ENCODE measurements around the gene KCNMB4. TPM values are rescaled to one million over a fixed set of nuclear protein-coding genes. Genes with fewer than 3 reads are reported as not detected.

KCNMB4 gene
- total RNA-seq, 4 donors from 2014 or later, result 0.18 to 1.2 (median 0.93) TPM

DNA sequence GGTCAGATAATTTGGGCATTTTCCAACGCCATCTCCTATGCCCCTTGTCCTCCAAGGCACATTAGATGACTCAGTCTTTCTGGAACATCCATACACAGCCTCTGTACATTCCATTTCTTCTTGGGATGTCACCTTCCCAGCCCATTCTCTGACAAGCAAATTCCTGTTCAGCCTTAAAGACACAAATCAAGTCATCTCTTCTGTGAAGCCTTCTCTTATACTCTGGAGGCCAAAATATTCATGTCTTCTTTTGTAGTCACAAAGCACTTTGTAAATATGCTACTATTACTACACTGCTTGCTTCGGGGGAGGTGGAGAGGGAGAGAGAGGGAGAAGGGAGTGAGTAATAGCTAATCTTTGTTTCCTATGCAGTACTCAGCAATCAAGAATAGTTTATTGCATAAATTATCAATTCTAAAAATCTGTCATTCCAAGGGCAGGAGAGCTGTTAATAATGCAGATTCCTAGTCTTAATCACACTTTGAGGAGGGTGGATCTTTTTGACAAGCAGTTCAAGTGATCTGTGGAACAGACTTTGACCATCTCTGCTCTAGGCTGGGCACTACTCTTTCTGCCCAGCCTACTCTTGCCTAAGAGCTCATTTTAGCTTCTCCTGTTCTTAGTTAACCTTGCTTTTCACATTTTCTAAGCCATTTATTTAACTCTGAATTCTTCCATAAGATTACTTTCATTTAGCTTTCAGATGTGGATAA, 27.9 kb downstream of the KCNMB4 start:
- TF ChIP-seq, protein P1, sequence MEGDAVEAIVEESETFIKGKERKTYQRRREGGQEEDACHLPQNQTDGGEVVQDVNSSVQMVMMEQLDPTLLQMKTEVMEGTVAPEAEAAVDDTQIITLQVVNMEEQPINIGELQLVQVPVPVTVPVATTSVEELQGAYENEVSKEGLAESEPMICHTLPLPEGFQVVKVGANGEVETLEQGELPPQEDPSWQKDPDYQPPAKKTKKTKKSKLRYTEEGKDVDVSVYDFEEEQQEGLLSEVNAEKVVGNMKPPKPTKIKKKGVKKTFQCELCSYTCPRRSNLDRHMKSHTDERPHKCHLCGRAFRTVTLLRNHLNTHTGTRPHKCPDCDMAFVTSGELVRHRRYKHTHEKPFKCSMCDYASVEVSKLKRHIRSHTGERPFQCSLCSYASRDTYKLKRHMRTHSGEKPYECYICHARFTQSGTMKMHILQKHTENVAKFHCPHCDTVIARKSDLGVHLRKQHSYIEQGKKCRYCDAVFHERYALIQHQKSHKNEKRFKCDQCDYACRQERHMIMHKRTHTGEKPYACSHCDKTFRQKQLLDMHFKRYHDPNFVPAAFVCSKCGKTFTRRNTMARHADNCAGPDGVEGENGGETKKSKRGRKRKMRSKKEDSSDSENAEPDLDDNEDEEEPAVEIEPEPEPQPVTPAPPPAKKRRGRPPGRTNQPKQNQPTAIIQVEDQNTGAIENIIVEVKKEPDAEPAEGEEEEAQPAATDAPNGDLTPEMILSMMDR (IDR thresholded peaks at IDR 0.05), result no peak
- no peak for TF ChIP-seq POLR2A (IDR thresholded peaks at IDR 0.05)
- Histone ChIP-seq H3K4me3 (no peak overlapping the region), H3K27me3 (no peaks in the 10 kb centered on the region), H3K4me1 (no peaks in the 10 kb centered on the region), H3K27ac (no peak overlapping the region), H3K36me3 (no peaks in the 10 kb centered on the region), H3K9me3 (peaks cover 0 to 7% (median 0%) of the 10 kb centered on the region in 4 donors)
- DNase-seq, result no peak

DNA sequence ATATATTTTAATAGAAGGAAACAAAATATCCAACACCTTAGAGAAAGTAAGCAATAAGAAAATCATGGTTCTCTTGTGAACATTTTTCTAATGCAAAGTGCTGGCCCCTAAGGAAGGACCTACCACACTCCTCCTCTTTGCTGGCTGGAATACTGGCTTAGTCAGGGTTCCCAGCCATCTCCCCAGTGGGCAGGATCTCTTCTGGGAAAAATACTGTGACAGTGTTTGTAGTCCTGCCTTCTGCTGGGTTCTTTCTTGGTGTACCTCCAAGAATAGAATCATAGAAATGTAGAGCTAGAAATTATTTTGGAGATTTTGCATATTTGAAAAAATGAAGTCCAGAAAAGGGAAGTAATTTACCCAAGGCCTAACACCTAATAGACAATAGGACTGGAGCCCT, 31.9 kb downstream of the KCNMB4 start:
- Histone ChIP-seq H3K36me3 (no peaks in the 10 kb centered on the region), H3K9me3 (no peaks in the 10 kb centered on the region), H3K4me3 (no peak overlapping the region), H3K4me1 (no peaks in the 10 kb centered on the region), H3K27ac (no peak overlapping the region), H3K27me3 (no peaks in the 10 kb centered on the region)
- TF ChIP-seq, protein P1 (IDR thresholded peaks at IDR 0.05), result no peak
- TF ChIP-seq POLR2A (IDR thresholded peaks at IDR 0.05), result no peak
- no peak for DNase-seq

DNA sequence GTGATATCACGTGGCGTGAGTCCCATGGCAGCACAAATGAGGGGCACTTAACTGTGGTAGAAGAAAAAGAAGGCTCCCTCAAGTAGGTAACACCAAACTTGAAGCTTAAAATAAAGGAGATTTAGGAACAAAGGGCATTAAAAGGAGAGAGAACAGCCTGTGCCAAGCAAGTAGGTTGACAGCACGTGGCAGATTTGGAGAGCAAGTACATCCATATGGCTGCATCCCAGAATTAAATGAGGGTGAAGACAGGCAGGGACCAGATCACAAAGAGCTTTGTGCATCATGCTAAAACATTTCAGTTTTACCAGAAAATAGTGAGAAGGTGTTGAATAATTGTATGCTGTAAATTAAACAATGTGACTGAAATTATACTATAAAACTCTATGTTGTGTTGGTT, 32.8 kb downstream of the KCNMB4 start:
- H3K27ac ChIP-seq, result no peak overlapping the region
- TF ChIP-seq, protein P1 (IDR thresholded peaks at IDR 0.05), result no peak
- no peak for TF ChIP-seq POLR2A (IDR thresholded peaks at IDR 0.05)

DNA sequence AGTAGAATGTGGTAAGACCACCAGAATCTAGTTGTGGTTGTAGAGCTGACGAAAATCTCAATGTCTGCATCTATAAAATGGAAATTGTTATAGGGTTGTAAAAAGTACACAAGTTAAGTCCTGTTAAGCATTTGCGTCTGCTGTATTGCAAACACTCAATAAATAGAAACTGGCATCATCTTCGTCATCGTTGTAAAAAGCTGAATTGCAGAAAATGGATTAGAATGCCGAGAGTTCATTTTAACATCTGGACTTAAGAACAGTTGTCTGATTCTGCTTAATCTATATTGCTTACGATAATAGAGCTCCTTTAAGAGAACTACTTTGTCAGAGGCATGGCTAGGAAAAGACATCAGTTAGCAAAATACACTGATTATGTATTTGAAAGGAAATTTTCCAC, 33.2 kb downstream of the KCNMB4 start:
- no peaks in the 10 kb centered on the region for H3K36me3 ChIP-seq
- H3K9me3 ChIP-seq, result no peaks in the 10 kb centered on the region
- DNase-seq, result no peak
- H3K4me3 ChIP-seq, result no peak overlapping the region
- no peak for TF ChIP-seq POLR2A (IDR thresholded peaks at IDR 0.05)
- TF ChIP-seq, protein P1 (IDR thresholded peaks at IDR 0.05), result no peak
- no peaks in the 10 kb centered on the region for H3K27me3 ChIP-seq
- no peaks in the 10 kb centered on the region for H3K4me1 ChIP-seq
- no peak overlapping the region for H3K27ac ChIP-seq

More for the DNA sequence above, 32.8 kb downstream of the KCNMB4 start:
- Histone ChIP-seq H3K27me3 (no peaks in the 10 kb centered on the region), H3K9me3 (no peaks in the 10 kb centered on the region), H3K4me3 (no peak overlapping the region), H3K36me3 (no peaks in the 10 kb centered on the region), H3K4me1 (no peaks in the 10 kb centered on the region)
- DNase-seq, result no peak

DNA sequence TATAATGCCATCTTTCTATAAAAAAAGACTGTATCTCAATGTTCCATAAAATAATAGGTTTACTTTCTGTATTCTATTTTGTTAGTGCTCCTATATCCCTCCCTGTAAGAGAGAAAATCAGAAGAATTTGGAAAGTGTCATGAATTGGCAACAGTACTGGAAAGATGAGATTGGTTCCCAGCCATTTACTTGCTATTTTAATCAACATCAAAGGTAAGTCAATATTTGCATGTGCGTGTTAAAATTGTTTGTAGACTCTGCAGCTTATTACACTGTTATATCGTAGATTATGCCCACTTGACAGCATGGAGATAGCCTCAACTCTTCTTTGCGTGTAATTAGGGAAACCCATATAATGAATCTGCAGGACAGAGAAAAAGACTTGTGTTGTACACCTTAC, 34.0 kb downstream of the KCNMB4 start:
- Histone ChIP-seq H3K36me3 (no peaks in the 10 kb centered on the region), H3K27ac (no peak overlapping the region), H3K27me3 (no peaks in the 10 kb centered on the region), H3K4me1 (no peaks in the 10 kb centered on the region), H3K9me3 (no peaks in the 10 kb centered on the region), H3K4me3 (no peak overlapping the region)
- DNase-seq, result no peak
- TF ChIP-seq, protein P1 (IDR thresholded peaks at IDR 0.05), result no peak
- TF ChIP-seq POLR2A (IDR thresholded peaks at IDR 0.05), result no peak
